HCEC 1CT (cell line): ENCODE measurements around the gene ADGRL1.
"Not testable (repeated sequence)": the region's sequence is repeated elsewhere in the genome, so short reads cannot be mapped to it uniquely, and the experiment has no call there.

Experiments
- DNase-seq: peaks from one replicate; pipeline ENCODE4 v3.0.0-alpha.2; 2017

Gene ADGRL1

GRCh38 chr19:14158276-14159023 is 47.5 kb downstream of the ADGRL1 start:
- no peak for DNase-seq

GRCh38 chr19:14156971-14157717 is 48.8 kb downstream of the ADGRL1 start:
- DNase-seq = no peak

GRCh38 chr19:14156122-14156521 is 49.8 kb downstream of the ADGRL1 start:
- no peak for DNase-seq

- DNase-seq = no peak
Measured at GRCh38 chr19:14155371-14155770, 50.6 kb downstream of the ADGRL1 start.

- DNase-seq = no peak
Measured at GRCh38 chr19:14152713-14153112, 53.3 kb downstream of the ADGRL1 start.

- DNase-seq = no peak
Measured at GRCh38 chr19:14150770-14151661, 55.0 kb downstream of the ADGRL1 start.

GRCh38 chr19:14150041-14150769 is 55.8 kb downstream of the ADGRL1 start:
- no peak for DNase-seq

- DNase-seq = no peak
Measured at GRCh38 chr19:14149509-14149994, 56.4 kb downstream of the ADGRL1 start.

- no peak for DNase-seq
Measured at GRCh38 chr19:14148751-14149410, 57.1 kb downstream of the ADGRL1 start.

- peak; percentile 35 for DNase-seq
Measured at GRCh38 chr19:14147797-14148605, 58.0 kb downstream of the ADGRL1 start.

- peak; percentile 30 for DNase-seq
Measured at GRCh38 chr19:14146789-14147216, 59.2 kb downstream of the ADGRL1 start.

- not testable (repeated sequence) for DNase-seq
Measured at GRCh38 chr19:14146169-14146568, 59.8 kb downstream of the ADGRL1 start.

GRCh38 chr19:14145381-14145780 is 60.6 kb downstream of the ADGRL1 start:
- DNase-seq = no peak

- DNase-seq = no peak
Measured at GRCh38 chr19:14142262-14143190, 63.4 kb downstream of the ADGRL1 start.

GRCh38 chr19:14141041-14141440 is 64.9 kb downstream of the ADGRL1 start:
- no peak for DNase-seq

- no peak for DNase-seq
Measured at GRCh38 chr19:14139944-14140343, 66.0 kb downstream of the ADGRL1 start.

GRCh38 chr19:14138576-14139265 is 67.2 kb downstream of the ADGRL1 start:
- DNase-seq = peak; percentile 42

- peak; percentile 100 for DNase-seq
Measured at GRCh38 chr19:14136509-14137281, 69.3 kb downstream of the ADGRL1 start, which contains the start of gene ASF1B. Gene ASF1B, minus strand, starts transcription at chr19:14136589. Its CDS starts 133 bp downstream, at chr19:14136456.
